Measurements from ENCODE around the gene PDE6D. TPM values are rescaled to one million over a fixed set of nuclear protein-coding genes. Genes with fewer than 3 reads are reported as not detected.

Gene PDE6D
- total and polyA plus RNA-seq, 2 of the 13 experiments (the other 11 are each of a cell fraction or from before 2014, with no cell fraction given) = 14.1 to 23.2 TPM

DNA sequence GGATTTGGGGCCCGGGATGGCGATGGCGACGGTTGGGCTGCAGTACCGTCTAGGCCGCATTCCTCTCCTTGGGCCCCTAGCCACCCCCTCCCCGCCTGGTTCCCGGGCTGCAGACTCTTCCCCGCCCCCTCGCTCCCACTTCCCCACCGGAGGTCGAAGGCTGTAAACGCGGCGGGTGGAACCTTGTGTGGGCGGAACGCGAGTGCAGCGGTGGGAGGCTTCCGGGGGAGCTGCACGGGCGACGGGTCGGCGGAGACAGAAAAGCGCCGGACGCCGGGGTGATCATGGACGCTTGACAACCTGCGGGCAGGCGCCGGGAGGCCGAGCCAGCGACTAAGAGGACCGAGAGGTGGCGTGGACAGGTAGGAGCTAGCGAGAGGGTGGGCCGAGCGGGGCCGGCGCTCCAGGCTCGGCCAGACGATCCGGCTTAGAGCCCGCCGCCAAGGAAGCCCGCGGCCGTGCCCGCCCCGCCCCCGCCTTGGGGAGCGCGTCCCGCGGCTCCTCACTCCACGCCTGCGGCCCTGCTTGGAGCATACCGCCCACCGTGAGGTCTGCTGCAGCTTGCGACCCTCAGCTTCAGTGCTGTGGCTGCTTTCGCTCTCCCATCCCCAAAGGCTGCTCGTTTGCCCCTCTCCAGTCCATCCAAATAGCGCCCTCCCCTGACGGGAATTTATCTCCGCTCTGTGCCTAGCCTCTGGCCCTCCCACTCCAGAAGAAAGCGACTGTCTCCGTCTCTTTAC lies 5.3 kb upstream of the PDE6D start, which contains the start of gene COPS7B (continued):
- TF ChIP-seq NFAT5 (CRISPR knock-in tag; IDR thresholded peaks at IDR 0.05) (peak; percentile 72), ZNF12 (CRISPR knock-in tag; IDR thresholded peaks at IDR 0.05) (peak; percentile 92), ZNF629 (CRISPR knock-in tag; conservative IDR thresholded peaks at IDR 0.05) (peak; percentile 1; the same call in 1 of the 2 replicates), ETV6 (CRISPR knock-in tag; conservative IDR thresholded peaks at IDR 0.05) (peak; percentile 98), RCOR2 (CRISPR knock-in tag; IDR thresholded peaks at IDR 0.05) (no peak; the same call in 1 of the 2 replicates), HNRNPH1 (optimal IDR thresholded peaks at IDR 0.05; ENCODE audit: low read depth, low read length) (no peak), PHF5A (CRISPR knock-in tag; IDR thresholded peaks at IDR 0.05; ENCODE audit: low read depth, unreplicated experiment) (peak; percentile 93), ZNF205 (CRISPR knock-in tag; IDR thresholded peaks at IDR 0.05) (peak; percentile 98), PHF20 (CRISPR knock-in tag; IDR thresholded peaks at IDR 0.05) (peak; percentile 98), BORCS8-MEF2B (CRISPR knock-in tag; IDR thresholded peaks at IDR 0.05) (peak; percentile 99), MTA3 (CRISPR knock-in tag; IDR thresholded peaks at IDR 0.05) (peak; percentile 77; the same call in 1 of the 2 replicates), ZNF383 (CRISPR knock-in tag; IDR thresholded peaks at IDR 0.05; ENCODE audit: borderline replicate concordance) (no peak), SP5 (CRISPR knock-in tag; IDR thresholded peaks at IDR 0.05; ENCODE audit: borderline replicate concordance, low read depth) (peak; percentile 83), PRPF4 (IDR thresholded peaks at IDR 0.05; ENCODE audit: low read depth, low read length, poor library complexity, severe bottlenecking) (peak; percentile 53), SRY (CRISPR knock-in tag; IDR thresholded peaks at IDR 0.05) (peak; percentile 71; the same call in 1 of the 2 replicates), ZFP82 (CRISPR knock-in tag; IDR thresholded peaks at IDR 0.05; ENCODE audit: borderline replicate concordance) (peak; percentile 79; the same call in 1 of the 2 replicates), YEATS2 (CRISPR knock-in tag; IDR thresholded peaks at IDR 0.05; ENCODE audit: borderline replicate concordance) (peak; percentile 97), ATF1 (CRISPR knock-in tag; IDR thresholded peaks at IDR 0.05) (no peak; the same call in 1 of the 2 replicates), STAT5B (CRISPR knock-in tag; IDR thresholded peaks at IDR 0.05) (peak; percentile 98), DNMT3B (CRISPR knock-in tag; conservative IDR thresholded peaks at IDR 0.05) (no peak)
- TF ChIP-seq, protein P1, sequence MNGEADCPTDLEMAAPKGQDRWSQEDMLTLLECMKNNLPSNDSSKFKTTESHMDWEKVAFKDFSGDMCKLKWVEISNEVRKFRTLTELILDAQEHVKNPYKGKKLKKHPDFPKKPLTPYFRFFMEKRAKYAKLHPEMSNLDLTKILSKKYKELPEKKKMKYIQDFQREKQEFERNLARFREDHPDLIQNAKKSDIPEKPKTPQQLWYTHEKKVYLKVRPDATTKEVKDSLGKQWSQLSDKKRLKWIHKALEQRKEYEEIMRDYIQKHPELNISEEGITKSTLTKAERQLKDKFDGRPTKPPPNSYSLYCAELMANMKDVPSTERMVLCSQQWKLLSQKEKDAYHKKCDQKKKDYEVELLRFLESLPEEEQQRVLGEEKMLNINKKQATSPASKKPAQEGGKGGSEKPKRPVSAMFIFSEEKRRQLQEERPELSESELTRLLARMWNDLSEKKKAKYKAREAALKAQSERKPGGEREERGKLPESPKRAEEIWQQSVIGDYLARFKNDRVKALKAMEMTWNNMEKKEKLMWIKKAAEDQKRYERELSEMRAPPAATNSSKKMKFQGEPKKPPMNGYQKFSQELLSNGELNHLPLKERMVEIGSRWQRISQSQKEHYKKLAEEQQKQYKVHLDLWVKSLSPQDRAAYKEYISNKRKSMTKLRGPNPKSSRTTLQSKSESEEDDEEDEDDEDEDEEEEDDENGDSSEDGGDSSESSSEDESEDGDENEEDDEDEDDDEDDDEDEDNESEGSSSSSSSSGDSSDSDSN (CRISPR knock-in tag; IDR thresholded peaks at IDR 0.05) = peak; percentile 95
- TF ChIP-seq, protein P2, sequence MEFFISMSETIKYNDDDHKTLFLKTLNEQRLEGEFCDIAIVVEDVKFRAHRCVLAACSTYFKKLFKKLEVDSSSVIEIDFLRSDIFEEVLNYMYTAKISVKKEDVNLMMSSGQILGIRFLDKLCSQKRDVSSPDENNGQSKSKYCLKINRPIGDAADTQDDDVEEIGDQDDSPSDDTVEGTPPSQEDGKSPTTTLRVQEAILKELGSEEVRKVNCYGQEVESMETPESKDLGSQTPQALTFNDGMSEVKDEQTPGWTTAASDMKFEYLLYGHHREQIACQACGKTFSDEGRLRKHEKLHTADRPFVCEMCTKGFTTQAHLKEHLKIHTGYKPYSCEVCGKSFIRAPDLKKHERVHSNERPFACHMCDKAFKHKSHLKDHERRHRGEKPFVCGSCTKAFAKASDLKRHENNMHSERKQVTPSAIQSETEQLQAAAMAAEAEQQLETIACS (CRISPR knock-in tag; IDR thresholded peaks at IDR 0.05) = peak; percentile 60; the same call in 1 of the 2 replicates
